Stimulated activated CD4-positive, alpha-beta T cell treated with anti-CD3 and anti-CD28 coated beads, Interleukin-2, amount 100 ng/mL, for 24 hours (primary cell): ENCODE data around the gene FGGY.

ENCODE experiments used
- DNase-seq, 2 donors: peaks; one replicate each; pipeline ENCODE4 v3.0.0-alpha.2; 2020

The FGGY gene

GRCh38 chr1:59751801-59752200, 454.9 kb downstream of the FGGY start:
- no peak for DNase-seq

- no peak for DNase-seq
Observed at GRCh38 chr1:59752556-59753414, 455.9 kb downstream of the FGGY start.

GRCh38 chr1:59755069-59755685, 458.3 kb downstream of the FGGY start:
- no peak for DNase-seq

GRCh38 chr1:59757197-59757747, 460.4 kb downstream of the FGGY start:
- no peak for DNase-seq

GRCh38 chr1:59759156-59759925, 462.4 kb downstream of the FGGY start:
- peak; percentile 70 for DNase-seq

- no peak for DNase-seq
Observed at GRCh38 chr1:59761443-59761842, 464.5 kb downstream of the FGGY start.

GRCh38 chr1:59763418-59763817, 466.5 kb downstream of the FGGY start:
- no peak for DNase-seq

GRCh38 chr1:59765011-59765730, 468.3 kb downstream of the FGGY start:
- no peak for DNase-seq

- DNase-seq: no peak
Observed at GRCh38 chr1:59766227-59766855, 469.4 kb downstream of the FGGY start.

- no peak for DNase-seq
Observed at GRCh38 chr1:59767119-59767518, 470.2 kb downstream of the FGGY start.

GRCh38 chr1:59768792-59769735, 472.2 kb downstream of the FGGY start:
- no peak for DNase-seq

GRCh38 chr1:59769736-59770095, 472.8 kb downstream of the FGGY start:
- no peak for DNase-seq

GRCh38 chr1:59771361-59771760, 474.5 kb downstream of the FGGY start:
- no peak for DNase-seq

- no peak for DNase-seq
Observed at GRCh38 chr1:59775480-59775879, 478.6 kb downstream of the FGGY start.

GRCh38 chr1:59776960-59777852, 480.3 kb downstream of the FGGY start:
- DNase-seq: no peak

GRCh38 chr1:59779949-59780348, 483.1 kb downstream of the FGGY start:
- DNase-seq: no peak

- DNase-seq: no peak
Observed at GRCh38 chr1:59788825-59789224, 491.9 kb downstream of the FGGY start.

- no peak for DNase-seq
Observed at GRCh38 chr1:59798600-59798999, 501.7 kb downstream of the FGGY start.

GRCh38 chr1:59803458-59804038, 506.7 kb downstream of the FGGY start:
- DNase-seq: no peak

- DNase-seq: no peak
Observed at GRCh38 chr1:59804301-59804700, 507.4 kb downstream of the FGGY start.
